GM18951 (cell line): Measurements from ENCODE around the gene CCDC69.
"Not testable (repeated sequence)": the region's sequence is repeated elsewhere in the genome, so short reads cannot be mapped to it uniquely, and the experiment has no call there.

Experiments
- POLR2A ChIP-seq: IDR thresholded peaks from 4 replicates; pipeline ENCODE4 v1.6.1; 2011; ENCODE audit warnings: mild to moderate bottlenecking; ENCODE audit not compliant: insufficient read length, insufficient read depth; ENCODE audit errors: extremely low read depth
- in situ Hi-C: fragments of 300-500 bp; cut with MboI; formaldehyde crosslinking; loops from one replicate; pipeline ENCODE4 v1.12.0; 2022; ENCODE audit warnings: low sequenced_read_pairs, mixed read lengths, inconsistent platforms; ENCODE audit not compliant: unreplicated experiment

Gene CCDC69

GRCh38 chr5:151253605-151253950, 29.7 kb upstream of the CCDC69 start:
- no peak for TF ChIP-seq POLR2A
- in situ Hi-C loops, result no loop called here

GRCh38 chr5:151252762-151253604, 29.1 kb upstream of the CCDC69 start, which contains the start of gene GM2A:
TSS of gene GM2A (plus strand) at chr5:151253185. CDS start at chr5:151253217, 32 bp downstream.
- TF ChIP-seq POLR2A, result peak; percentile 93
- in situ Hi-C loops, result no loop called here

GRCh38 chr5:151251621-151252020, 27.7 kb upstream of the CCDC69 start:
- in situ Hi-C loops, result no loop called here
- no peak for TF ChIP-seq POLR2A

DNA sequence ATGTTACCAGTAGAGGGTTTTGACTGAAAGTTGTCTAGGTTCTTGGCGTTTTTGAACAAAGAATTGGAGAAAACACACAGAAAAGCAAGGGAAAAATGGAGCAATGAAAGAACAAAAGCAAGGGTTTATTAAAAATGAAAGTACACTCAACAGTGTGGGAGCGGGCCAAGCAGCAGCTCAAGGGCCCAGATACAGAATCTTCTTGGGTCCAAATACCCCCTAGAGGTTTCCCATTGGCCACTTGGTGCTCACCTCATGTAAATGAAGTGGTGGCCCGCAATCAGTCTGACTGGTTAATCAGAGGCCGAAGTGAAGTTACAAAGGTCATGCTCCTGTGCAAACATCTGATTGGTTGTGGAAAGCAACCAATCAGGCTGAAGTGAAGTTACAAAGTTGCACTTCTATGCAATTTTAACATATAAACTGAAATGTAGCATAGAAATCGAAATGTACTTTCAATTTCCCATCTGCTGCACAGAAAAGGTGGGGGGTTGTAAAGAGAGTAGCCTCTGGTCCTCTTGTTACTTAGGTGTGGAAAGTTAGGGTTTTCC, 27.2 kb upstream of the CCDC69 start:
- in situ Hi-C loops, result no loop called here
- no peak for TF ChIP-seq POLR2A

DNA sequence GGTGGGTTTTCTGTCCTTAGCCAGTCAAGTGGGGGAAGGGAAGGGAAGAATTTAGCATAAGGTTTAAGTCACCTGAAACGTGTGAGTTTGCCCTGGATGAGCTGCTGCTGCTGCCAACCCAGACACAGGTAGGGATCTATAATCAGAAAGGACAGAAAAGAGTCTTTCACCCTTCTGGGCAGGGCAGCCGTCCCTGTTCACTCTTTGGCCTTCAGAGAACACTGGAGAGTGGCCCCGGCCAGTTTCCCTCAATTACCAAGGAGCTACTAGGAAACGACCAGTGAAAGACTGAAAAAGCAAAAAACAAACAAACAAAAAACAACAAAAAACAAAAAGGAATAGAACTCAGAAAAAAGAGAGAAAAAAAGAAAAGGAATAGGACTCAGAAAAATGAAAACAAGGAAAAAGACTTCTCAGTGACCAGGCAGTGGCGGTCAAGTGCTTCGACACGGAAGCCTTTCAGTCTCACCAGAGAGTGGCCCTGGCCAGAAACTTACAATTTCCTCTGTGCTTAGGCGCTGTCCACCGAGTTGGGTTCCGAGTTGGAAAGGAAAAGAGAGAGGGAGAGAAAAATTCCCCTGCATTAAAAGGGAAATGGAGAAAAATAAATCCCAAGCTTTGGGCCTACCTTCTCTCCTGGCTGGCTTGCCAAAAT, 26.6 kb upstream of the CCDC69 start:
- TF ChIP-seq POLR2A, result no peak
- in situ Hi-C loops, result no loop called here

- in situ Hi-C loops, result no loop called here
- TF ChIP-seq POLR2A, result no peak
Observed at GRCh38 chr5:151249281-151249680, 25.4 kb upstream of the CCDC69 start.

GRCh38 chr5:151248651-151249050, 24.8 kb upstream of the CCDC69 start:
- no peak for TF ChIP-seq POLR2A
- in situ Hi-C loops, result no loop called here

DNA sequence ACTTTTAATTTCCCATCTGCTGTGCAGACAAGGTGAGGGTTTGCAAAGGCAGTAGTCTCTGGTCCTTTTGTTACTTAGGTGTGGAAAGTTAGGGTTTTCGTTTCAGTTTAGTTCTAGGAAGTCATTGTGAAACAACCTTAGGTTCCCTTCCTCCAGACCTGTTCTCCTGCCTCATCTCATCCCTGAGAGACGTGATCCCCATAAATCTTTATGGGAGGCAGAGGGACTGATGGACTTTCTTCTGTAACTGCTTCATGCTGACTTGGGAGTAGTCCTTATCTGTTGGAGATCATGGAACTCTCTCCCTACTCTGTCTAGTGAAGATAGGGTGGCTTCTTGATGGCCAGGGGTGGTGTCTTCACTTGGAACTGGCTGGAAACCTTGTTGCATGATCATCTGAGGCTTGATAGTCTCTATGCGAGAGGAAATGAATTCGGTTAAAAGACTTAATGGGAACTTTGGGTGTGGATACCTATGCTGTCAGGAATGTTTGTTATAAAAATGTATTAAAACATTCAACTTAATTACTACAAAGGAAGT, 21.9 kb upstream of the CCDC69 start:
- no peak for TF ChIP-seq POLR2A

DNA sequence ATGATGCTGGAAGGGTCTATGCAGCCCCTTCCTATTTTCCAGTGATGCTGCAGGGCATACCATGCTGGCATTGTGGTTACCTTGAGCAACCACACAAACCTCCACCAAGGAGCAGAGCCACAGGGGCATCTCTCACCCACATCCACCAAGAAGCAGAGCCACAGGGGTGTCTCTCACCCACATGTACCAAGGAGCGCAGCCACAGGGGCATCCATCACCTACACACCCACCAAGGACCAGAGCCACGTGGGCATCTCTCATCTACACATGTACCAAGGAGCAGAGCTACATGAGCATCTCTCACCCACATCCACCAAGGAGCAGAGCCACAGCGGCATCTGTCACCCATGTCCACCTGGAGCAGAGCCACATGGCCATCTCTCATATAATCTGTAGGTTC, 20.3 kb upstream of the CCDC69 start:
- in situ Hi-C loops, result no loop called here

More for the DNA sequence above, 21.9 kb upstream of the CCDC69 start:
- in situ Hi-C loops, result no loop called here

GRCh38 chr5:151243564-151243963, 19.7 kb upstream of the CCDC69 start:
- in situ Hi-C loops, result no loop called here
- no peak for TF ChIP-seq POLR2A

More for the DNA sequence above, 20.3 kb upstream of the CCDC69 start:
- TF ChIP-seq POLR2A, result no peak

- in situ Hi-C loops, result no loop called here
- no peak for TF ChIP-seq POLR2A
Observed at GRCh38 chr5:151243127-151243526, 19.2 kb upstream of the CCDC69 start.

DNA sequence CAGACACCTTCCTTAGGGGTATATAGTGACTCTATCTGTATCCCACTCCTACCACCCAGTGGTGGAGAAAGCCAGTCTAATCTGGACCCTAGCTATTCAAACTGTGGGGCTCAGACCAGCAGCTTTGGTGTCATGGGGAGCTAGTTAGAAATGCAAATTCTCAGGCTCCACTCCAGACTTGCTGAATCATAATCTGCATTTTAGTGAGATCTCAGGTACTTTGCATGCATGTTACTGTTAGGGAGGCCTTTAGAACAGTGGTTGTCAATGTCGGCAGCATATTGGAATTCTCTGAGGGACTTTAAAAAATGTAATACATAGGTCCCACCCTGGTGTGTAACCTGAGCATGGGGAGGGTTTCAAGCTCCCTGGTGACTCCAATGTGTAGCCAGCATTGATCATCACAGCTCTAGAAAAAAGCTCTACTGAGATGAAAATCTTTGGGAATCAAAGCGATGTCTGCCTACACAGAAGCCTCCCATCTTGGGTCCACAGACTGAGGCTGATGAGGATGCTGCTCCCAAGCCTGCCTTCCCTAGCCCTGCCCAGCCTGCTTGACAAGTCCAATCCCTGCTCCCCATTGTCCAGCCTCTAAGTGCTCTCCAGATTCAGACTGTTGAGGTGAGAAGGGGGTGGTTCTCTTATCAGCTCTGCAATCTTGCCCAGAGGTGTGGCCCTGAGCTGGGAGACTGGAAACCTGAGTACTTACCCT, 17.2 kb upstream of the CCDC69 start:
- no peak for TF ChIP-seq POLR2A
- in situ Hi-C loops, result no loop called here

GRCh38 chr5:151240268-151240835, 16.5 kb upstream of the CCDC69 start:
- in situ Hi-C loops, result not testable (repeated sequence)
